BLaER1 (cell line): ENCODE measurements around the gene CHCHD5.

Experiments used
- H3K27ac ChIP-seq: shearing (Covaris generic); formaldehyde crosslinking; 2 replicates; pipeline ENCODE4 v1.8.1; 2022
- H3K27me3 ChIP-seq: shearing (Covaris generic); formaldehyde crosslinking; 2 replicates; pipeline ENCODE4 v1.8.1; 2022
- H3K36me3 ChIP-seq: shearing (Covaris generic); formaldehyde crosslinking; 2 replicates; pipeline ENCODE4 v1.8.1; 2022
- H3K4me1 ChIP-seq: shearing (Covaris generic); formaldehyde crosslinking; 2 replicates; pipeline ENCODE4 v1.8.1; 2022
- H3K4me2 ChIP-seq: shearing (Covaris generic); formaldehyde crosslinking; 2 replicates; pipeline ENCODE4 v1.8.1; 2022
- H3K4me3 ChIP-seq: shearing (Covaris generic); formaldehyde crosslinking; 2 replicates; pipeline ENCODE4 v1.8.1; 2022
- H3K9ac ChIP-seq: shearing (Covaris generic); formaldehyde crosslinking; 2 replicates; pipeline ENCODE4 v1.8.1; 2022
- H3K9me3 ChIP-seq: shearing (Covaris generic); formaldehyde crosslinking; 2 replicates; pipeline ENCODE4 v1.8.1; 2022
- H4K20me1 ChIP-seq: shearing (Covaris generic); formaldehyde crosslinking; 2 replicates; pipeline ENCODE4 v1.8.1; 2022
- Cebpa-rat ChIP-seq: shearing (Covaris generic); IDR thresholded peaks from 2 replicates; pipeline ENCODE4 v1.8.1; 2022

Gene CHCHD5

DNA sequence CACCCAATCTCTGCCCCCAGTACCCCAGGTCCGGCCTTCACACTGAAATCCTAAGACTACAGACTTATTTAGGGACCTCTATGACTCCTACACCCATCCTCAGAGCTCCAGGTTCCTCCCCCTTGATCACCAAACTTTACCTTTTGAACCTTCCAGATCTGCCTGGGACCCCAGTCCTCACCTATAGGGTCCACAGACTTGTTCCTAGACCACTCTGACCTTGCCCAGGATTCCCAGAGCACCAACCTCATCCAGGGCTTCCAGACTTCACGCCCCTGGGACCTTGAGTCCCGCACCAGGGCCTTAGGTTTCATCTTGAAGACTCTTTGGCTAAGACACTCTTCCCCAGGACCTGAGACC is 462 bp downstream of the CHCHD5 start:
- Histone ChIP-seq H3K4me1 (peaks cover 26% of the 10 kb centered on the region), H3K4me3 (peak overlapping the region; percentile 72), H3K27me3 (no peaks in the 10 kb centered on the region), H4K20me1 (no peaks in the 10 kb centered on the region), H3K9me3 (peaks cover 16% of the 10 kb centered on the region), H3K9ac (peak overlapping the region; percentile 59; the same call in 1 of the 2 replicates), H3K36me3 (peaks cover 5% of the 10 kb centered on the region; the same call in 1 of the 2 replicates), H3K27ac (peak overlapping the region; percentile 74), H3K4me2 (peak overlapping the region; percentile 83)
- TF ChIP-seq Cebpa-rat: no peak

- peaks cover 5% of the 10 kb centered on the region; the same call in 1 of the 2 replicates for H3K36me3 ChIP-seq
- no peaks in the 10 kb centered on the region for H3K27me3 ChIP-seq
- H3K4me1 ChIP-seq: peaks cover 26% of the 10 kb centered on the region
- peak overlapping the region; percentile 72 for H3K4me3 ChIP-seq
- no peak for TF ChIP-seq Cebpa-rat
- H3K9me3 ChIP-seq: peaks cover 16% of the 10 kb centered on the region
- H3K9ac ChIP-seq: no peak overlapping the region
- no peaks in the 10 kb centered on the region for H4K20me1 ChIP-seq
- no peak overlapping the region for H3K27ac ChIP-seq
- peak overlapping the region; percentile 83 for H3K4me2 ChIP-seq
Observed at GRCh38 chr2:112585400-112585799, 991 bp downstream of the CHCHD5 start.

GRCh38 chr2:112585873-112586464 is 1.6 kb downstream of the CHCHD5 start:
- peaks cover 16% of the 10 kb centered on the region for H3K9me3 ChIP-seq
- no peak overlapping the region for H3K4me3 ChIP-seq
- H4K20me1 ChIP-seq: no peaks in the 10 kb centered on the region
- no peak overlapping the region for H3K9ac ChIP-seq
- H3K4me1 ChIP-seq: peaks cover 26% of the 10 kb centered on the region
- H3K36me3 ChIP-seq: peaks cover 9% of the 10 kb centered on the region; the same call in 1 of the 2 replicates
- TF ChIP-seq Cebpa-rat: no peak
- no peaks in the 10 kb centered on the region for H3K27me3 ChIP-seq
- H3K4me2 ChIP-seq: 0 out of 2 replicates have a peak overlapping the region, but pooled peaks have one; percentile 83
- H3K27ac ChIP-seq: no peak overlapping the region

DNA sequence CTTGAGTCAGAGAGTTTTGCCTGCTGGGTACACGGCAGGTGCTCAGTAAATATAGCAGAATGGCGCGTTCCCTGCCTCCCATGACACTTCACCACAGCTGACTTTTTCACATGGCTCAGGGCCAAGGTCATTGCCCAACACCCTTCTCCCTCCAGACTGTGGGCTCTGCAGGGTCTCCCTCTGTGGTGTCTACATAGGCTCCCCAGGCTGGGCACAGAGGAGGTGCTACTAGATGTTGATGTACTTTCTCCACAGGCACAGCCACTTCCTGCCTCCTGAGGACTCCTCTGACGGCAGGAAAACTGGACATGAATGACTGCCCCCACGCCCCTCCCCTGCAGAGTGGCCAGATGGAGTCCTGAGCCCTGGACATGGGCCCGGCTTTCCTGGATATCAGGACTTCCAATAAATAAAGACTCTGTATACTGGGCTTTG is 4.2 kb downstream of the CHCHD5 start:
- Histone ChIP-seq H4K20me1 (no peaks in the 10 kb centered on the region), H3K4me1 (peaks cover 20% of the 10 kb centered on the region), H3K4me3 (no peak overlapping the region), H3K9me3 (peaks cover 13% of the 10 kb centered on the region), H3K9ac (no peak overlapping the region), H3K4me2 (no peak overlapping the region), H3K27ac (no peak overlapping the region), H3K36me3 (peaks cover 9% of the 10 kb centered on the region; the same call in 1 of the 2 replicates), H3K27me3 (no peaks in the 10 kb centered on the region)
- TF ChIP-seq Cebpa-rat: no peak

DNA sequence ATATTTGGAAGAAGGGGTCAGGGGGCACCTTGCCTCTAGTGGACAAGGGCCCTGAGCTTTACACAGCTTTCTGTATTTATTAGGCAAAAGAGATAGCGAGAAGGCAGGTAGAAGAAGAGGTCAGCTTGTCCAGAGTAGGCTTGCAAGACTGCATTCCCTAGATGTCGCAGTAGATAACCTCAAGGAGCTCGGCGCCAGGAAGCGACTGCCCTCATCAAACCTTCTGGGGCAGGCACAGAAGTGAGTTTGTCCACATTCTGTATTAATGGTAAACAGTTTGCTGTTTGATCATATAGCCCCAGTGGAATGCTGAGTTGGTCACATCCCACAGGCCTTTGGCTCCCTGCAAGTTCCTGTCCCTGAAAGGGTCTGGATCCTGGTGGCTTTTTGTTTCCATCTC is 7.0 kb downstream of the CHCHD5 start:
- H4K20me1 ChIP-seq: no peaks in the 10 kb centered on the region
- no peak overlapping the region for H3K4me3 ChIP-seq
- H3K27me3 ChIP-seq: no peaks in the 10 kb centered on the region
- H3K36me3 ChIP-seq: peaks cover 9% of the 10 kb centered on the region; the same call in 1 of the 2 replicates
- no peaks in the 10 kb centered on the region for H3K9me3 ChIP-seq
- no peak for TF ChIP-seq Cebpa-rat
- H3K9ac ChIP-seq: no peak overlapping the region
- H3K4me1 ChIP-seq: no peaks in the 10 kb centered on the region
- H3K27ac ChIP-seq: no peak overlapping the region
- no peak overlapping the region for H3K4me2 ChIP-seq

- Histone ChIP-seq H3K9ac (no peak overlapping the region), H3K4me3 (no peak overlapping the region), H3K27me3 (no peaks in the 10 kb centered on the region), H3K4me2 (no peak overlapping the region), H3K36me3 (peaks cover 4% of the 10 kb centered on the region; the same call in 1 of the 2 replicates), H3K9me3 (no peaks in the 10 kb centered on the region), H3K27ac (no peak overlapping the region), H3K4me1 (no peaks in the 10 kb centered on the region), H4K20me1 (no peaks in the 10 kb centered on the region)
- no peak for TF ChIP-seq Cebpa-rat
Observed at GRCh38 chr2:112593736-112594135, 9.3 kb downstream of the CHCHD5 start.

DNA sequence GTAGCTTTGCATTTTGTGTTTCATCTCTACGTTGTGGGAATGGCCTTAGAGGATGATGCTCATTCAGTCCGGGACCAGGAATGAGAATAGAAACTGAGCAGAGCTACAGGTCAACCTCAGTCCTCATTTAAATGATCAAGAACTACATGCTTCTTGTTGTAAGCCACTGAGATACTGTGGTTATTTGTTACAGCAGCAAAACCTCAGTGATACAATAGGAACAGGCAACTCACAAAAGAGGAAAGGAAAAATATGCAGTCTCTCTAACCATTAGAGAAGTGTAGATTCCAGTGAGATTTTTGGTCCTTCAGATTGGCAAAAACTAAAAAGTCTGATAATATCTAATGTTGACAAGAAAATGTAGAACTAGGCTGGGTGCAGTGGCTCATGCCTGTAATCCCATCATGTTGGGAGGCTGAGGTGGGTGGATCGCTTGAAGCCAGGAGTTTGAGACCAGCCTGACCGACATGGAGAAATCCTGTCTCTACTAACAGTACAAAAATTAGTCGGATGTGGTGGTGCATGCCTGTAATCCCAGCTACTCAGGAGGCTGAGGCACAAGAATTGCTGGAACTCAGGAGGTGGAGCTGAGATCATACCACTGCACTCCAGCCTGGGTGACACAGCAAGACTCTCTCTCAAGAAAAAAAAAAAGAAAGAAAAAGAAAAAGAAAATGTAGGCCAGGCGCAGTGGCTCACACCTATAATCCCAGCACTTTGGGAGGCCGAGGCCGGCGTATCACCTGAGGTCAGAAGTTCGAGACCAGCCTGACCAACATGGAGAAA is 13.3 kb downstream of the CHCHD5 start:
- TF ChIP-seq Cebpa-rat: no peak
- Histone ChIP-seq H3K9me3 (no peaks in the 10 kb centered on the region), H4K20me1 (no peaks in the 10 kb centered on the region), H3K36me3 (no peaks in the 10 kb centered on the region), H3K4me3 (no peak overlapping the region), H3K27me3 (no peaks in the 10 kb centered on the region), H3K27ac (no peak overlapping the region), H3K9ac (no peak overlapping the region), H3K4me1 (no peaks in the 10 kb centered on the region), H3K4me2 (no peak overlapping the region)

DNA sequence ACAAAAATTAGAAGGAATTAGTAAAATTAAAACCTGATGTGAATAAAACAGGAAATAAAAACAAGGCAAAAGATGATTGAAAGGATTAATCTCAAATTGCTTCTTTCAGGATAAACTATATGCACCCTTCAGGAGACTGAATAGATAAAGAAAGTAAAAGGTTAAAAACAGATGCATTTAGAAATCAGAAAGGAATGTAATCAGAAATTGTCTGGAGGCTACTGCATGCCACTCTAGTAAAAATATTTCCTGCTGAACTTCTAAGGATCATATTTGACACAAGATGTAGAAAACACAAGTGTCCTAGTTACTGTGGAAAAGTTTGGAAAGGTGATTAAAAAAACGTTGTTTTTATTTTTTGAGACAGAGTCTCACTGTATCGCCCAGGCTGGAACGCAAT is 16.2 kb downstream of the CHCHD5 start:
- no peak for TF ChIP-seq Cebpa-rat
- no peak overlapping the region for H3K4me2 ChIP-seq

DNA sequence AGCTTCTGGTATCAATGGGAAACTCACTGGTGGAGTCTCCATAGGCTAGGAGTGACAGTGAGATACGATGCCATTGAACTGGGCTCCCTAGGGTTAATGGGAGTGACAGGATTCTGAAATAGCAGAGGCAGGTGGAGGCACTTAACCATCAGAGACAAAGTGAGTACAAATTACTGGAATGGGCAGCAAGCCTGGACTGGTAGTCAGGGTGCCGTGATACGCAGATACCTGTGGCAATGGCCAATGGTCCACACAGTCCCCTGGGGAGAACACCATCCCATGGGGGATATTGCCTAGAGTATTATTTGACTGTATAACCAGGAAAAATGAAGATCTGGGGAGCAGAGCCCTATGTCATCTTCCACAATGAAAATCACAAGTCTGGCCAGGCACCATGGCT is 17.3 kb downstream of the CHCHD5 start:
- Histone ChIP-seq H3K9me3 (no peaks in the 10 kb centered on the region), H3K4me3 (no peak overlapping the region), H3K4me2 (no peak overlapping the region), H4K20me1 (no peaks in the 10 kb centered on the region), H3K27ac (no peak overlapping the region), H3K27me3 (no peaks in the 10 kb centered on the region), H3K36me3 (no peaks in the 10 kb centered on the region), H3K4me1 (no peaks in the 10 kb centered on the region), H3K9ac (no peak overlapping the region)
- no peak for TF ChIP-seq Cebpa-rat

More for the DNA sequence above, 16.2 kb downstream of the CHCHD5 start:
- Histone ChIP-seq H3K9me3 (no peaks in the 10 kb centered on the region), H3K27me3 (no peaks in the 10 kb centered on the region), H4K20me1 (no peaks in the 10 kb centered on the region), H3K4me3 (no peak overlapping the region), H3K9ac (no peak overlapping the region), H3K4me1 (no peaks in the 10 kb centered on the region), H3K27ac (no peak overlapping the region), H3K36me3 (no peaks in the 10 kb centered on the region)

DNA sequence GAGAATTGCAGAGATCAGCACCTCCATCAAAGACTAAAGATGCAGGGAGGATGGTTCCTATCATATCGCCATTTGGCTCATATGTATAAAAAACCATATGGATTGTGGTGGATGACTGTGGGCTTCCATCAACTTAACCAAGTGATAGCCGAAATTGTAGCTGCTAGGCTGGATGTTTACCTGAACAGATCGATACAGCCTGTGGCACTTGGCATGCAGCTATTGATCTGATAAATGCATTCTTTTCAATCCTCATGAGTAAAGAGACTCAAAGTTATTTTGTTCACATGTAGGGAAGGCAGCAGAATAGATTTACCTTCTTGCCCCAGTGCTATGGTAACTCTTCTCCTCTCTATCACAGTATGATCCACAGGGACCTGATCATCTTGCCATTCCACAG is 18.5 kb downstream of the CHCHD5 start:
- Histone ChIP-seq H3K4me3 (no peak overlapping the region), H3K36me3 (no peaks in the 10 kb centered on the region), H3K9ac (no peak overlapping the region), H3K4me1 (no peaks in the 10 kb centered on the region), H3K27ac (no peak overlapping the region), H3K4me2 (no peak overlapping the region), H3K27me3 (no peaks in the 10 kb centered on the region), H3K9me3 (no peaks in the 10 kb centered on the region), H4K20me1 (no peaks in the 10 kb centered on the region)
- no peak for TF ChIP-seq Cebpa-rat
